Trophoblast cell (in vitro differentiated cells and primary cell): Measurements from ENCODE around the gene MAT2A.
"Not testable (repeated sequence)": the region's sequence is repeated elsewhere in the genome, so short reads cannot be mapped to it uniquely, and the experiment has no call there.

ENCODE experiments used
- DNase-seq, 2 donors: peaks; one replicate each; pipeline ENCODE4 v3.0.0-alpha.2; 2016
- H2AFZ ChIP-seq: 2 replicates; pipeline ENCODE4 v1.6.1; 2013; ENCODE audit warnings: low read length, moderate library complexity, mild to moderate bottlenecking; ENCODE audit not compliant: insufficient read depth, poor library complexity
- H2AK5ac ChIP-seq: 2 replicates; pipeline ENCODE4 v1.6.1; 2013; ENCODE audit warnings: mild to moderate bottlenecking, low read length
- H2BK120ac ChIP-seq: 2 replicates; pipeline ENCODE4 v1.6.1; 2013; ENCODE audit warnings: low read length, mild to moderate bottlenecking, moderate library complexity; ENCODE audit not compliant: insufficient read depth, poor library complexity
- H2BK12ac ChIP-seq: 2 replicates; pipeline ENCODE4 v1.6.1; 2013; ENCODE audit warnings: mild to moderate bottlenecking, low read length, moderate library complexity
- H2BK5ac ChIP-seq: 2 replicates; pipeline ENCODE4 v1.6.1; 2013; ENCODE audit warnings: low read length, low read depth, moderate library complexity, mild to moderate bottlenecking; ENCODE audit not compliant: poor library complexity
- H3K14ac ChIP-seq: 2 replicates; pipeline ENCODE4 v1.6.1; 2013; ENCODE audit warnings: mild to moderate bottlenecking, low read length
- H3K18ac ChIP-seq: 2 replicates; pipeline ENCODE4 v1.6.1; 2013; ENCODE audit warnings: mild to moderate bottlenecking, low read length
- H3K23ac ChIP-seq: 2 replicates; pipeline ENCODE4 v1.6.1; 2013; ENCODE audit warnings: low read length
- H3K27ac ChIP-seq: 2 replicates; pipeline ENCODE4 v1.5.1; 2013; ENCODE audit warnings: low read depth, mild to moderate bottlenecking, inconsistent platforms, low read length, moderate library complexity
- H3K27me3 ChIP-seq: 2 replicates; pipeline ENCODE4 v1.6.1; 2013; ENCODE audit warnings: inconsistent platforms, mild to moderate bottlenecking, low read length, moderate library complexity; ENCODE audit not compliant: insufficient read depth
- H3K36me3 ChIP-seq, 2 experiments: 1 replicate in 1 of 2; 2 replicates in 1 of 2; pipeline ENCODE4 v1.6.1; 2013; ENCODE audit warnings: low read length in 2 of 2, mild to moderate bottlenecking in 2 of 2, moderate library complexity in 1 of 2; ENCODE audit not compliant: insufficient read depth in 2 of 2, control insufficient read depth in 1 of 2
- H3K4ac ChIP-seq: 2 replicates; pipeline ENCODE4 v1.6.1; 2013; ENCODE audit warnings: low read depth, mild to moderate bottlenecking, low read length, moderate library complexity
- H3K4me1 ChIP-seq, 2 experiments: 1 replicate in 1 of 2; 2 replicates in 1 of 2; pipeline ENCODE4 v1.6.1; 2013; ENCODE audit warnings: low read length in 2 of 2, mild to moderate bottlenecking in 2 of 2, moderate library complexity in 1 of 2; ENCODE audit not compliant: insufficient read depth in 2 of 2, control insufficient read depth in 1 of 2
- H3K4me2 ChIP-seq: 2 replicates; pipeline ENCODE4 v1.6.1; 2013; ENCODE audit warnings: inconsistent platforms, mild to moderate bottlenecking, low read length, moderate library complexity
- H3K4me3 ChIP-seq: 2 replicates; pipeline ENCODE4 v1.5.1; 2013; ENCODE audit warnings: mild to moderate bottlenecking, low read depth, low read length, inconsistent platforms
- H3K79me1 ChIP-seq: one replicate; pipeline ENCODE4 v1.6.1; 2013; ENCODE audit warnings: low read length
- H3K79me2 ChIP-seq: 2 replicates; pipeline ENCODE4 v1.6.1; 2013; ENCODE audit warnings: low read length, mild to moderate bottlenecking; ENCODE audit not compliant: control insufficient read depth, insufficient read depth, poor library complexity
- H3K9ac ChIP-seq: 2 replicates; pipeline ENCODE4 v1.6.1; 2013; ENCODE audit warnings: mild to moderate bottlenecking, low read length
- H3K9me3 ChIP-seq: 2 replicates; pipeline ENCODE4 v1.6.1; 2013; ENCODE audit warnings: low read depth, mild to moderate bottlenecking, control low read depth, inconsistent platforms, low read length; ENCODE audit not compliant: insufficient read depth
- H4K12ac ChIP-seq: 2 replicates; pipeline ENCODE4 v1.6.1; 2013; ENCODE audit warnings: low read depth, mild to moderate bottlenecking, low read length, moderate library complexity
- H4K8ac ChIP-seq: 2 replicates; pipeline ENCODE4 v1.6.1; 2013; ENCODE audit warnings: low read depth, mild to moderate bottlenecking, low read length, moderate library complexity
- H4K91ac ChIP-seq: one replicate; pipeline ENCODE4 v1.6.1; 2013; ENCODE audit warnings: low read depth, mild to moderate bottlenecking, low read length, moderate library complexity
- WGBS: extraction: QIAGEN DNeasy Blood & Tissue Kit; methylation state at CpG from one replicate; pipeline ENCODE4 v1.1.7; 2013; ENCODE audit warnings: missing lambda C conversion rate; ENCODE audit not compliant: insufficient read length, insufficient coverage; ENCODE audit errors: extremely low coverage; 5-methylcytosine and 5-hydroxymethylcytosine counted together

The MAT2A gene

GRCh38 chr2:85554980-85555612 lies 16.1 kb downstream of the MAT2A start:
- no peak overlapping the region for H2BK12ac ChIP-seq
- H3K23ac ChIP-seq: no peak overlapping the region
- DNase-seq: no peak
- no peak overlapping the region for H3K14ac ChIP-seq
- no peak overlapping the region for H3K27ac ChIP-seq
- no peak overlapping the region for H2BK120ac ChIP-seq
- WGBS: no CpG with 5 or more reads among the region's 3 CpGs
- no peak overlapping the region for H4K91ac ChIP-seq
- no peak overlapping the region for H3K4me3 ChIP-seq
- no peaks in the 10 kb centered on the region for H3K79me2 ChIP-seq
- no peak overlapping the region for H3K4ac ChIP-seq
- no peak overlapping the region for H2AK5ac ChIP-seq
- no peaks in the 10 kb centered on the region for H3K27me3 ChIP-seq
- no peak overlapping the region for H4K12ac ChIP-seq
- no peaks in the 10 kb centered on the region for H3K4me1 ChIP-seq
- H3K9ac ChIP-seq: no peak overlapping the region
- no peak overlapping the region for H3K18ac ChIP-seq
- no peaks in the 10 kb centered on the region for H3K9me3 ChIP-seq
- no peak overlapping the region for H2BK5ac ChIP-seq
- H3K36me3 ChIP-seq: peaks cover 34 to 57% of the 10 kb centered on the region in 2 experiments
- H2AFZ ChIP-seq: no peak overlapping the region
- no peak overlapping the region for H3K4me2 ChIP-seq
- H4K8ac ChIP-seq: no peak overlapping the region
- H3K79me1 ChIP-seq: no peaks in the 10 kb centered on the region

GRCh38 chr2:85557130-85557529 lies 18.2 kb downstream of the MAT2A start:
- H3K36me3 ChIP-seq: peaks cover 24 to 38% of the 10 kb centered on the region in 2 experiments
- peaks cover 5% of the 10 kb centered on the region for H3K79me1 ChIP-seq
- peaks cover 6% of the 10 kb centered on the region for H3K79me2 ChIP-seq
- no CpG with 5 or more reads among the region's 5 CpGs for WGBS
- DNase-seq: peak in 1 of 2 donors; percentile 51
- H3K27ac ChIP-seq: no peak overlapping the region
- no peak overlapping the region for H3K9ac ChIP-seq
- no peak overlapping the region for H4K91ac ChIP-seq
- no peak overlapping the region for H3K4ac ChIP-seq
- H3K9me3 ChIP-seq: no peaks in the 10 kb centered on the region
- no peak overlapping the region for H3K4me2 ChIP-seq
- H3K4me1 ChIP-seq: no peaks in the 10 kb centered on the region
- no peaks in the 10 kb centered on the region for H3K27me3 ChIP-seq
- no peak overlapping the region for H2AFZ ChIP-seq
- H3K23ac ChIP-seq: no peak overlapping the region
- H4K8ac ChIP-seq: no peak overlapping the region
- no peak overlapping the region for H2BK5ac ChIP-seq
- no peak overlapping the region for H3K18ac ChIP-seq
- H4K12ac ChIP-seq: no peak overlapping the region
- H3K14ac ChIP-seq: no peak overlapping the region
- H2AK5ac ChIP-seq: no peak overlapping the region
- H2BK120ac ChIP-seq: no peak overlapping the region
- H2BK12ac ChIP-seq: no peak overlapping the region
- no peak overlapping the region for H3K4me3 ChIP-seq

- no peak overlapping the region for H3K27ac ChIP-seq
- no peak overlapping the region for H4K8ac ChIP-seq
- peaks cover 19 to 33% of the 10 kb centered on the region in 2 experiments for H3K36me3 ChIP-seq
- H2BK12ac ChIP-seq: no peak overlapping the region
- no peak overlapping the region for H2AK5ac ChIP-seq
- H3K9me3 ChIP-seq: no peaks in the 10 kb centered on the region
- H3K9ac ChIP-seq: no peak overlapping the region
- H3K4me1 ChIP-seq: no peaks in the 10 kb centered on the region
- no peak overlapping the region for H2BK5ac ChIP-seq
- no peak overlapping the region for H3K14ac ChIP-seq
- H3K4me2 ChIP-seq: no peak overlapping the region
- H2AFZ ChIP-seq: no peak overlapping the region
- H4K12ac ChIP-seq: no peak overlapping the region
- no peak overlapping the region for H2BK120ac ChIP-seq
- H3K27me3 ChIP-seq: no peaks in the 10 kb centered on the region
- peaks cover 6% of the 10 kb centered on the region for H3K79me2 ChIP-seq
- no peak overlapping the region for H3K23ac ChIP-seq
- peaks cover 5% of the 10 kb centered on the region for H3K79me1 ChIP-seq
- H3K4ac ChIP-seq: no peak overlapping the region
- WGBS: no CpG with 5 or more reads among the region's 1 CpG
- DNase-seq: peak in 1 of 2 donors; percentile 52
- no peak overlapping the region for H3K4me3 ChIP-seq
- no peak overlapping the region for H3K18ac ChIP-seq
- H4K91ac ChIP-seq: no peak overlapping the region
These were observed 19.2 kb downstream of the MAT2A start for GRCh38 chr2:85558160-85558559.

- H2BK120ac ChIP-seq, H3K27ac ChIP-seq, H2AFZ ChIP-seq, H3K23ac ChIP-seq, H4K91ac ChIP-seq, H2AK5ac ChIP-seq, H3K4me3 ChIP-seq, H3K27me3 ChIP-seq, H3K79me1 ChIP-seq, H4K12ac ChIP-seq, H3K14ac ChIP-seq, H3K4me1 ChIP-seq, H3K9ac ChIP-seq, H4K8ac ChIP-seq, DNase-seq, H3K79me2 ChIP-seq, H3K9me3 ChIP-seq, H3K18ac ChIP-seq, H2BK5ac ChIP-seq, H2BK12ac ChIP-seq: not testable (repeated sequence)
- no CpG with 5 or more reads among the region's 12 CpGs for WGBS
- Histone ChIP-seq H3K4me2 (peak overlapping the region; percentile 97), H3K4ac (peak overlapping the region; percentile 38), H3K36me3 (peaks cover 7 to 13% of the 10 kb centered on the region in 2 experiments)
These were observed 21.4 kb downstream of the MAT2A start for GRCh38 chr2:85560403-85560726.
